ENCODE results near the gene AMN.

AMN gene

GRCh38 chr14:102966681-102967505 lies 44.4 kb downstream of the AMN start:
- no peak for DNase-seq

GRCh38 chr14:102967506-102967795 lies 45.0 kb downstream of the AMN start:
- no peak for DNase-seq

- DNase-seq: no peak
These were observed 45.8 kb downstream of the AMN start for GRCh38 chr14:102968306-102968705.

GRCh38 chr14:102969060-102969791 lies 46.8 kb downstream of the AMN start:
- no peak for DNase-seq

- no peak for DNase-seq
These were observed 47.4 kb downstream of the AMN start for GRCh38 chr14:102969901-102970300.

- no peak for DNase-seq
These were observed 48.0 kb downstream of the AMN start for GRCh38 chr14:102970496-102970895.

- DNase-seq: no peak
These were observed 48.9 kb downstream of the AMN start for GRCh38 chr14:102971314-102971713.

GRCh38 chr14:102971836-102972606 lies 49.6 kb downstream of the AMN start:
- no peak for DNase-seq

- no peak for DNase-seq
These were observed 51.3 kb downstream of the AMN start for GRCh38 chr14:102973706-102974285.

GRCh38 chr14:102975662-102976061 lies 53.2 kb downstream of the AMN start:
- DNase-seq: no peak

- no peak for DNase-seq
These were observed 55.0 kb downstream of the AMN start for GRCh38 chr14:102977475-102977874.

GRCh38 chr14:102979406-102979805 lies 56.9 kb downstream of the AMN start:
- no peak for DNase-seq

GRCh38 chr14:102980409-102980810 lies 57.9 kb downstream of the AMN start:
- DNase-seq: peak; percentile 6

Measured in fibroblast of skin of scalp (primary cell).